H7 (cell line): ENCODE results near the gene NFIA. TPM values are rescaled to one million over a fixed set of nuclear protein-coding genes. Genes with fewer than 3 reads are reported as not detected.
"Not testable (repeated sequence)": the region's sequence is repeated elsewhere in the genome, so short reads cannot be mapped to it uniquely, and the experiment has no call there.

Experiments used
- DNase-seq: peaks from one replicate; pipeline ENCODE4 v3.0.0; 2012
- H3K27me3 ChIP-seq: 2 replicates; pipeline ENCODE4 v1.6.0; 2011; ENCODE audit warnings: mild to moderate bottlenecking, low read length; ENCODE audit not compliant: control insufficient read depth, insufficient read depth
- H3K36me3 ChIP-seq: replicated peaks from 2 replicates; pipeline ENCODE4 v1.5.1; 2011; ENCODE audit warnings: low read length; ENCODE audit not compliant: control insufficient read depth, insufficient read depth
- H3K4me3 ChIP-seq: 2 replicates; pipeline ENCODE4 v1.5.1; 2011; ENCODE audit warnings: low read depth, mild to moderate bottlenecking, control low read depth, low read length, moderate library complexity; ENCODE audit not compliant: insufficient read depth
- total RNA-seq: library from RNA; depleted of rRNA; stranded (reverse); fragments of >200 nt; shearing (Covaris generic); gene quantifications from 2 replicates; pipeline ENCODE4 v1.2.3, GENCODE V29; 2014

Gene NFIA
- total RNA-seq, 1 experiment from 2014 or later, result 11.3 TPM

DNA sequence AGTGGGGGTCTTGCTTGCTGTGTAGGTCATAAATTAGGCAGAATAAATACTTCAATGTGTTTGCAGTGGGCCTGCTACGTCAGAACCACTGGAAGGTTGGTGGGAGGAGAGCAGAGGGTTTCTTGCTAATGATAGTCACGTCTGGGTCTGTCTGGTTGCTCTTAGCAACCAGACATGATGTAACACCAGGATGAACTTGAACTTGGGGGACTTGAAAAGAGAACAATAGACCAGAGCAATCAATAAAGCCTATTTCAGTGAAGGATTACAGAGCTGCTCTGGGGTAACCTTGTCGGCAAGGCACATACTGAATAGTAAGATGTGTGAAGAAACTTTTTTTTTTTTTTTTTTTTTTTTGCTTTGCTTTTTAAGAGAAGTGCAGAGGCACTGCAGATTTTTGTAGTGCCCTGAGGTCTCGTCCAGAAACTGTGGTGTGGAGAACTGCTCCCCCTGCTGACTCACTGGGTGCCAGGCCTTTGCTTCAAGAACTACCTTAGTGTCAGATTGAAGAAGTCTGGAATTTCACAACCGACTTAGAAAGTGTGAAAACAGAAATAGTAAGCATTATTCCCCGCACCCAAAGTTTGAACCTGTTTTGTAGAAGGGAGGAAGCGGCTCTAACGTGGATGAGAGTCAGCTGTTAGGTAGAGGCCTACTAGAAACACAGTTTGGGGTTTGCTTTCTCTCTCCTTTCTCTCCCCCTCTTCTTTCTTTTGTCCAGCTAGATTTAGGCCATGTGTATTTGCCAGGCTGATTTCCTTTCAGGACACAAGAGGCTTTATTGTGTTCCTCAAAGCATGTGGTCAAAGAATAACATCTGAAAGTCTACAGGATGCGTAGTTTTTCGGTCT, 371.0 kb downstream of the NFIA start:
- H3K36me3 ChIP-seq, result no peaks in the 10 kb centered on the region
- H3K4me3 ChIP-seq, result no peak overlapping the region
- DNase-seq, result peak; percentile 66
- H3K27me3 ChIP-seq, result no peaks in the 10 kb centered on the region

GRCh38 chr1:61455400-61455799, 373.0 kb downstream of the NFIA start:
- DNase-seq, result no peak
- Histone ChIP-seq H3K4me3 (no peak overlapping the region), H3K27me3 (no peaks in the 10 kb centered on the region), H3K36me3 (no peaks in the 10 kb centered on the region)

DNA sequence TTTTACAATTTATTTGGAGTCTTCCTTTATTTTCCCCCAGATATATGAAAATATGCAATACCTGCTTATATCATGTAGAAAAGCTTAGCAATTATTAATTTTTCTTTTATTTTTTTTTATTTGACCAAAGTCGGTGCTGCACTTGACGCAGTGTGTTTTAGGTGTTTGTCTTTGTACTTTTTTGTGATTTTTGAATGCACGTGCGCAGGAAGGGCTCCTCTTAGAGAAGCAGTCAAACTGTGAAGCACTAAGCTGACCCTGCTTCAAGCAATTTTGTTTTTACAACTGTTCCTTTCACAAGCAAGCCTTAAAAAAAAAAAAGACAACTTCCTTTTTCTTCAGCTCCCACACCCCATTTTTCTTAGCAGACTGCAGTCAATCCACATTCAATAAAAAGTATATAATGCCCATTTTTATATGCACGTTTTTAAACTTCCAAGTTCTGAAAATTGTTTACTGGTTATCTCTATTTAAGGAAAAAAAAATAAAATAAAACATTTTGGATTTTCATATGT, 375.2 kb downstream of the NFIA start:
- no peaks in the 10 kb centered on the region for H3K36me3 ChIP-seq
- H3K27me3 ChIP-seq, result no peaks in the 10 kb centered on the region
- no peak overlapping the region for H3K4me3 ChIP-seq
- DNase-seq, result no peak

DNA sequence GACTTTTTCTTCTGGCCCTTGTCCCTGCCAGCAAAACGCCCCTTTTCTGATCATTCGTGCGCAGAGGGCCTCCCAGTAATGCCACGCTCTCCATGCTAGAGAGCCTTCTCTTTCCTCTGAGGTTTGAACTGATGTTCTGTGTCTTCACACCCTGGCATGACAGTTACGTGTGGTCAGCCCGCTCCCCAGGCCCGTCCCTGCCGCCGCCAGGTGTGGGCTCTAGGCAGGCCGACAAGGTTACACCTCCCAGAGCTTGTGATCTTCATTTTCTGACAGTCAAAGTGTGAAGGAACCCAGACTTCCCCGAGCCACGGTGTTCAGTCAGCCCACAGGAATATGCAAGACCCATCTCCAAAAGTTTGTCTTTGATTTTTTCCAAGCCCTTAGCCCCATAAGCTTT, 377.0 kb downstream of the NFIA start:
- Histone ChIP-seq H3K27me3 (no peaks in the 10 kb centered on the region), H3K36me3 (no peaks in the 10 kb centered on the region), H3K4me3 (no peak overlapping the region)
- DNase-seq, result peak; percentile 30

DNA sequence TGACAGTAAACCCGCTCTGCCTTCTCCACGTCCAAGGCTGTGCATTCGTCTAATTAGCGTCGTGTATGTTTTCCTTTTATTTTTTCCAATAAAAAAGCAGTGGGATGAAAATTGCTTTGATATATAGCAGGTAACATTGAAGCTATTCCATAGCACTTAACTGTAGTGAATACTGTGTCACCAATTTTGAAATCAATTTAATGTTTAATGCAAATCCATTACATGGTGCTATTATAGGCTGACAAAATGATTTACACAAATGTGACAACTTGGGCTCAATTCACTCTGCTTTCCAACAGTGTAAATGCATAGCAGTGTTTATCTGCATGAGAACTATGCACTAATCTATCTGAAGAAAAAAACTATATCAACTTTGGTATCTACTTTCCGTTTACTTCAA, 377.8 kb downstream of the NFIA start:
- DNase-seq, result no peak
- H3K27me3 ChIP-seq, result no peaks in the 10 kb centered on the region
- H3K4me3 ChIP-seq, result no peak overlapping the region
- no peaks in the 10 kb centered on the region for H3K36me3 ChIP-seq

- Histone ChIP-seq H3K4me3 (no peak overlapping the region), H3K36me3 (no peaks in the 10 kb centered on the region), H3K27me3 (no peaks in the 10 kb centered on the region)
- peak; percentile 54 for DNase-seq
These were observed 379.3 kb downstream of the NFIA start for GRCh38 chr1:61461406-61462384.

- no peaks in the 10 kb centered on the region for H3K36me3 ChIP-seq
- H3K27me3 ChIP-seq, result no peaks in the 10 kb centered on the region
- peak; percentile 25 for DNase-seq
- H3K4me3 ChIP-seq, result no peak overlapping the region
These were observed 380.3 kb downstream of the NFIA start for GRCh38 chr1:61462628-61463027.

DNA sequence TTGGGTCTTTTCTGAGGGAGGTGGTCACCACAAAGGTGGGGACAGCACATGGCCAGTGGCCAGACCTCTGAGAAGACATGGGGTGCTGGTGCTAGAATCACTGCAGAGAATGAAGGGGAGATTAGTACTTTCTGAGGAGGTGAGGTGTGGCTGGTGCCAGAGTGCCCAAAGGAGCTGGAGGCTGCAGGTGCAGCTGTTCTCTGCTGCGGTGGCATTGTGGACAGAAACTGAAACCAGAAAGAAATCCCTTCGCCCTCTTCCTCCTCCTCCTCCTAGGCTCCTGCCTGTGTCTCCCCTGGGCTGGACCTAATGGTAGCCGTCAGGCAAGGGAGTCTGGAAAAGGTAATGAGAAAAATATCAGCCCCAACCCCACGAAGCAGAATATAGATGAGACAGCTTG, 380.9 kb downstream of the NFIA start:
- H3K27me3 ChIP-seq, result no peaks in the 10 kb centered on the region
- H3K4me3 ChIP-seq, result no peak overlapping the region
- no peak for DNase-seq

GRCh38 chr1:61467836-61468235, 385.5 kb downstream of the NFIA start:
- not testable (repeated sequence) for H3K4me3 ChIP-seq, H3K36me3 ChIP-seq, DNase-seq
- H3K27me3 ChIP-seq, result peaks cover 16% of the 10 kb centered on the region

More for the DNA sequence above, 380.9 kb downstream of the NFIA start:
- H3K36me3 ChIP-seq, result no peaks in the 10 kb centered on the region

- peaks cover 28% of the 10 kb centered on the region for H3K27me3 ChIP-seq
- no peaks in the 10 kb centered on the region for H3K36me3 ChIP-seq
- no peak overlapping the region for H3K4me3 ChIP-seq
- no peak for DNase-seq
These were observed 387.0 kb downstream of the NFIA start for GRCh38 chr1:61469365-61469764.

- no peak overlapping the region for H3K4me3 ChIP-seq
- H3K36me3 ChIP-seq, result no peaks in the 10 kb centered on the region
- no peak for DNase-seq
- peaks cover 61% of the 10 kb centered on the region for H3K27me3 ChIP-seq
These were observed 390.5 kb downstream of the NFIA start for GRCh38 chr1:61472876-61473275.

DNA sequence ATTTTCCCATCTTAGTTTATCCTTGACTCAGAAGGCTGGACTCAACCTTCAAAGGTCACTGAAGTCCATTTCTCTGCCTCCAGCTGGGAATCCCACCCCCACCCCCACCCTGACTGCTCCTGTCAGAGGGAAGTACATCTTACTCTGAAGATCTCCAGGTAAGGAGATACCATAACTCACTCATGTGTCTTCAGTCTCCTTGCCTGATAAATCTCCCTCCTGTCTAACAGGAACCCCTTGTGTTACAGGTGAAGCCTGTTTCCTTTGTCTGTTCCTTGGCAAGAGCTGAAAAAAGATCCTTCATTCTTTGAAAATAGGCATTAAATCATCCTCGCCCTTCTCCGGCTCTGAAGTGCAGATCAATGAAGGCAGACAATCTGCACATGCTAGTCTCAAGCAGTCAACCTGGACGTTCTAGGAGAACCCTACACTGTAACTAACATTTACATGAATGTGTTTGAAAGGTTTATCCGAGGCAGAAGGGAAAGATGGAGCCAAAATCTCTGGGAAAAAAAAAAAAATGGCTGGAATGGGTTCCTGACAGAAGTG, 392.0 kb downstream of the NFIA start:
- no peaks in the 10 kb centered on the region for H3K36me3 ChIP-seq
- no peak for DNase-seq
- no peak overlapping the region for H3K4me3 ChIP-seq
- H3K27me3 ChIP-seq, result peaks cover 76% of the 10 kb centered on the region

GRCh38 chr1:61474963-61475362, 392.6 kb downstream of the NFIA start:
- Histone ChIP-seq H3K4me3 (no peak overlapping the region), H3K27me3 (peaks cover 80% of the 10 kb centered on the region), H3K36me3 (no peaks in the 10 kb centered on the region)
- no peak for DNase-seq

DNA sequence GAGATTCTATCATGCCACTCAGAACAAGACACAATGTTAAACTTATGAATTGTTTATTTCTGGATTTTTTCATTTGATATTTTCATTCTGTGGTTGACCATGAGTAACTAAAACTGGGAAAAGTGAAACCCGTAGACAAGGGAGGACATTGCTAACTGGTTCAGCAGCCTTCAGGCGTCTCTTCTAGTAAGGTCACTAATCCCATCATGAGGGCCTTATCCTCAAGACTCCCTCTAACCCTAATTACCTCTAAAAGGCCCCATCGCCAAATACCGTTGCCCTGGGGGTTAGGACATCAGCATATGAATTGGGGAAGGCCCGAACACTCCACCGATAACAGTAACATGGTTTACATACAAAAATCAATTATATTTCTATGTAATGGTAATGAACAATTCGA, 394.9 kb downstream of the NFIA start:
- peaks cover 90% of the 10 kb centered on the region for H3K27me3 ChIP-seq
- H3K4me3 ChIP-seq, result no peak overlapping the region
- no peaks in the 10 kb centered on the region for H3K36me3 ChIP-seq
- peak; percentile 46 for DNase-seq
